Measurements from ENCODE around the gene KIF1B.

DNA sequence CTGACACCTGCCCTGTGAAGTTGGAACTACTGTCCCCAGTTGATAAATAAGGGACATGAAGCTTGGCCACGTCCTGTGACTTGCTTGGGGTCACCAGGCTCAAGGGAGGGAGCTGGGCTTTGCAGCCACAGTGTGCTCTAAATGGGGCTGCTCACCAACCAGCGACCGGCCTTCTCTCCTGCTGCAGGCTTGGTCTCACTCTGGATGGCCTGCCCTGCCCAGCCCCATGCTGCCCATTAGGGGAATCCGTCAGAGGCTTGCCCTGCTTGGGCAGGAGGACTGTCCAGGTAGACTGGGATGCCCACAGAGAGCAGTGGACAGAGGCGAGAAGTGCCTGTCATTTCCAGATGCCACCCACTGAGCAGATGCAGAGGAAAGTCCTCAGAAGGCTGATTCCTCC, 218.6 kb downstream of the KIF1B start:
- no peak for TF ChIP-seq TOX (CRISPR knock-in tag; IDR thresholded peaks at IDR 0.05; ENCODE audit: borderline replicate concordance)
- TF ChIP-seq PATZ1 (CRISPR knock-in tag; IDR thresholded peaks at IDR 0.05; ENCODE audit: borderline replicate concordance), result no peak
- TF ChIP-seq GLIS3 (CRISPR knock-in tag; IDR thresholded peaks at IDR 0.05), result no peak
- no peak for TF ChIP-seq ZNF565 (CRISPR knock-in tag; conservative IDR thresholded peaks at IDR 0.05; ENCODE audit: low read depth)
- no peak for TF ChIP-seq ZC3H10 (CRISPR knock-in tag; IDR thresholded peaks at IDR 0.05)
- no peak for TF ChIP-seq ESRRG (CRISPR knock-in tag; IDR thresholded peaks at IDR 0.05)
- no peak for TF ChIP-seq ARNTL (CRISPR knock-in tag; IDR thresholded peaks at IDR 0.05; ENCODE audit: borderline replicate concordance, low read depth)
- no peak for TF ChIP-seq CSDC2 (CRISPR knock-in tag; IDR thresholded peaks at IDR 0.05)
- TF ChIP-seq, protein P1, sequence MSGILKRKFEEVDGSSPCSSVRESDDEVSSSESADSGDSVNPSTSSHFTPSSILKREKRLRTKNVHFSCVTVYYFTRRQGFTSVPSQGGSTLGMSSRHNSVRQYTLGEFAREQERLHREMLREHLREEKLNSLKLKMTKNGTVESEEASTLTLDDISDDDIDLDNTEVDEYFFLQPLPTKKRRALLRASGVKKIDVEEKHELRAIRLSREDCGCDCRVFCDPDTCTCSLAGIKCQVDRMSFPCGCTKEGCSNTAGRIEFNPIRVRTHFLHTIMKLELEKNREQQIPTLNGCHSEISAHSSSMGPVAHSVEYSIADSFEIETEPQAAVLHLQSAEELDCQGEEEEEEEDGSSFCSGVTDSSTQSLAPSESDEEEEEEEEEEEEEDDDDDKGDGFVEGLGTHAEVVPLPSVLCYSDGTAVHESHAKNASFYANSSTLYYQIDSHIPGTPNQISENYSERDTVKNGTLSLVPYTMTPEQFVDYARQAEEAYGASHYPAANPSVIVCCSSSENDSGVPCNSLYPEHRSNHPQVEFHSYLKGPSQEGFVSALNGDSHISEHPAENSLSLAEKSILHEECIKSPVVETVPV (CRISPR knock-in tag; IDR thresholded peaks at IDR 0.05), result no peak
- no peak for TF ChIP-seq ZFP3 (CRISPR knock-in tag; IDR thresholded peaks at IDR 0.05)
- TF ChIP-seq PPARA (CRISPR knock-in tag; IDR thresholded peaks at IDR 0.05; ENCODE audit: borderline replicate concordance), result no peak
- TF ChIP-seq RARB (CRISPR knock-in tag; IDR thresholded peaks at IDR 0.05), result no peak
- TF ChIP-seq BACH2 (CRISPR knock-in tag; IDR thresholded peaks at IDR 0.05; ENCODE audit: borderline replicate concordance), result no peak

Data from SK-N-SH treated with all-trans-retinoic acid at 6 μM for 48 hours (cell line).